H1 (cell line): ENCODE data around the gene UIMC1. TPM values are rescaled to one million over a fixed set of nuclear protein-coding genes. Genes with fewer than 3 reads are reported as not detected.

ENCODE experiments used
- CTCF ChIA-PET: fragments of 300-600 bp; sonication (Branson Sonifier 250); formaldehyde crosslinking; loops from one replicate; lab custom pipeline; 2021; ENCODE audit not compliant: partially characterized antibody; lab: Charles Lee
- POLR2A ChIA-PET: fragments of 300-600 bp; sonication (Branson Sonifier 250); formaldehyde crosslinking; loops from one replicate; lab custom pipeline; 2021; ENCODE audit warnings: inconsistent platforms; ENCODE audit not compliant: partially characterized antibody; lab: Charles Lee
- DNase-seq, 2 experiments: peaks; one replicate each; pipeline versions ENCODE4 v3.0.0 to v3.0.0-alpha.2; 2010 to 2022; ENCODE audit warnings: low spot score in 2 of 2, low read depth in 1 of 2, mixed read lengths in 1 of 2
- FAIRE-seq: peaks from 2 replicates; lab custom pipeline; 2011; peaks lifted over from hg19 to GRCh38; lab: Jason Lieb, UNC
- H2AFZ ChIP-seq: 2 replicates; pipeline ENCODE4 v1.8.1; 2012; ENCODE audit warnings: low read length, inconsistent platforms
- H2AK5ac ChIP-seq: 2 replicates; pipeline ENCODE4 v1.6.1; 2013; ENCODE audit warnings: low read depth, low read length
- H2BK120ac ChIP-seq: replicated peaks from 2 replicates; pipeline ENCODE3; 2013; ENCODE audit warnings: low read depth, low read length, inconsistent platforms
- H2BK12ac ChIP-seq: 2 replicates; pipeline ENCODE4 v1.6.1; 2013; ENCODE audit warnings: low read depth, low read length
- H2BK15ac ChIP-seq: 2 replicates; pipeline ENCODE4 v1.6.1; 2013; ENCODE audit warnings: low read length
- H2BK20ac ChIP-seq: 2 replicates; pipeline ENCODE4 v1.6.1; 2013; ENCODE audit warnings: low read length
- H2BK5ac ChIP-seq: 2 replicates; pipeline ENCODE4 v1.6.1; 2013; ENCODE audit warnings: low read depth, low read length
- H3K14ac ChIP-seq: 2 replicates; pipeline ENCODE4 v1.6.1; 2013; ENCODE audit warnings: inconsistent platforms; ENCODE audit not compliant: insufficient read length
- H3K18ac ChIP-seq: 2 replicates; pipeline ENCODE4 v1.6.1; 2013; ENCODE audit warnings: low read length; ENCODE audit errors: extremely low read depth
- H3K23ac ChIP-seq: 2 replicates; pipeline ENCODE4 v1.6.1; 2013; ENCODE audit warnings: inconsistent platforms; ENCODE audit not compliant: insufficient read length
- H3K23me2 ChIP-seq: 2 replicates; pipeline ENCODE4 v1.6.1; 2013; ENCODE audit warnings: low read depth, low read length
- H3K27ac ChIP-seq: 2 replicates; pipeline ENCODE4 v1.6.1; 2011; ENCODE audit warnings: low read depth, low read length, inconsistent platforms
- H3K27me3 ChIP-seq, 4 experiments: replicated peaks in 1 of 4; 1 replicate in 1 of 4; 2 replicates in 3 of 4; pipeline versions ENCODE4 v1.6.1 to v1.8.1; 2011 to 2013; ENCODE audit warnings: low read length in 3 of 4, mild to moderate bottlenecking in 3 of 4, inconsistent platforms in 2 of 4, mixed read lengths in 2 of 4, moderate library complexity in 1 of 4; ENCODE audit not compliant: control insufficient read depth in 3 of 4, insufficient read depth in 3 of 4; ENCODE audit errors: extremely low read depth in 1 of 4
- H3K36me3 ChIP-seq, 4 experiments: 2 replicates each; pipeline versions ENCODE4 v1.6.1 to v1.8.1; 2011 to 2013; ENCODE audit warnings: mild to moderate bottlenecking in 4 of 4, low read length in 3 of 4, moderate library complexity in 2 of 4, control low read depth in 1 of 4, inconsistent platforms in 1 of 4; ENCODE audit not compliant: insufficient read depth in 4 of 4, control insufficient read depth in 2 of 4
- H3K4ac ChIP-seq: replicated peaks from 2 replicates; pipeline ENCODE3; 2013; ENCODE audit warnings: low read length, low read depth, mixed read lengths, inconsistent platforms; ENCODE audit not compliant: insufficient read length
- H3K4me1 ChIP-seq, 4 experiments: replicated peaks in 1 of 4; 1 replicate in 1 of 4; 2 replicates in 3 of 4; pipeline versions ENCODE4 v1.6.1 to v1.8.1; 2011 to 2013; ENCODE audit warnings: low read length in 3 of 4, inconsistent platforms in 2 of 4, mixed read lengths in 1 of 4; ENCODE audit not compliant: insufficient read depth in 4 of 4, control insufficient read depth in 3 of 4
- H3K4me2 ChIP-seq, 2 experiments: 2 replicates each; pipeline versions ENCODE4 v1.6.1 to v1.8.1; 2011 to 2013; ENCODE audit warnings: low read depth in 2 of 2, low read length in 2 of 2, control low read depth in 1 of 2, inconsistent platforms in 1 of 2, mild to moderate bottlenecking in 1 of 2; ENCODE audit not compliant: insufficient read depth in 1 of 2
- H3K4me3 ChIP-seq, 4 experiments: fragments of 200-600, 300-600 bp in 1 of 4; sonication (generic), shearing (Covaris generic), sonication (Bioruptor Twin) in 1 of 4; 2 replicates each; pipeline versions ENCODE4 v1.5.1 to v1.8.1; 2011 to 2016; ENCODE audit warnings: low read length in 4 of 4, low read depth in 3 of 4, control low read depth in 2 of 4, inconsistent platforms in 2 of 4, mild to moderate bottlenecking in 2 of 4, mixed read lengths in 1 of 4, moderate library complexity in 1 of 4; ENCODE audit not compliant: insufficient read depth in 2 of 4; ENCODE audit errors: extremely low read depth in 1 of 4
- H3K56ac ChIP-seq: replicated peaks from 2 replicates; pipeline ENCODE3; 2013; ENCODE audit warnings: low read depth, mild to moderate bottlenecking, mixed read lengths, low read length, inconsistent platforms; ENCODE audit not compliant: insufficient read length
- H3K79me1 ChIP-seq: 2 replicates; pipeline ENCODE4 v1.6.1; 2013; ENCODE audit warnings: low read depth, low read length, control low read depth
- H3K79me2 ChIP-seq, 2 experiments: 2 replicates each; pipeline versions ENCODE4 v1.6.1 to v1.8.1; 2012 to 2013; ENCODE audit warnings: low read length in 2 of 2, mild to moderate bottlenecking in 2 of 2, inconsistent platforms in 1 of 2; ENCODE audit not compliant: insufficient read depth in 2 of 2, control insufficient read depth in 1 of 2
- H3K9ac ChIP-seq, 4 experiments: replicated peaks in 1 of 4; 1 replicate in 1 of 4; 2 replicates in 3 of 4; pipeline versions ENCODE4 v1.6.1 to v1.8.1; 2011 to 2013; ENCODE audit warnings: low read depth in 3 of 4, low read length in 3 of 4, control low read depth in 2 of 4, mild to moderate bottlenecking in 2 of 4, moderate library complexity in 2 of 4, inconsistent platforms in 1 of 4; ENCODE audit errors: extremely low read depth in 1 of 4
- H3K9me3 ChIP-seq, 2 experiments: 2 replicates each; pipeline versions ENCODE4 v1.6.1 to v1.8.1; 2012 to 2013; ENCODE audit warnings: mild to moderate bottlenecking in 2 of 2, moderate library complexity in 2 of 2, control low read depth in 1 of 2, inconsistent platforms in 1 of 2, low read depth in 1 of 2, low read length in 1 of 2, mixed read lengths in 1 of 2; ENCODE audit not compliant: insufficient read depth in 2 of 2
- H4K20me1 ChIP-seq, 2 experiments: replicated peaks in 1 of 2; 2 replicates each; pipeline versions ENCODE3 to v1.8.1; 2011 to 2013; ENCODE audit warnings: inconsistent platforms in 2 of 2, low read length in 2 of 2, mild to moderate bottlenecking in 1 of 2; ENCODE audit not compliant: insufficient read depth in 2 of 2, control insufficient read depth in 1 of 2
- H4K5ac ChIP-seq: 2 replicates; pipeline ENCODE4 v1.6.1; 2013; ENCODE audit warnings: low read length, low read depth, mixed read lengths, inconsistent platforms; ENCODE audit not compliant: insufficient read length
- H4K8ac ChIP-seq: 2 replicates; pipeline ENCODE4 v1.8.0; 2013; ENCODE audit warnings: mild to moderate bottlenecking, moderate library complexity, low read length, inconsistent platforms; ENCODE audit not compliant: insufficient read depth; ENCODE audit errors: extremely low read depth
- H4K91ac ChIP-seq: replicated peaks from 2 replicates; pipeline ENCODE3; 2013; ENCODE audit warnings: low read length, mixed read lengths, inconsistent platforms; ENCODE audit not compliant: insufficient read length
- RAD21 ChIP-seq, 2 experiments: IDR thresholded peaks in 1 of 2; conservative IDR thresholded peaks in 1 of 2; 2 replicates each; pipeline ENCODE4 v1.6.1; 2011; ENCODE audit warnings: low read depth in 2 of 2, low read length in 2 of 2, improper control_type of control experiment in 1 of 2, inconsistent platforms in 1 of 2, mild to moderate bottlenecking in 1 of 2, moderate library complexity in 1 of 2
- WGBS, 2 experiments: shearing (Covaris generic) in 1 of 2; methylation state at CpG; one replicate each; pipeline versions ENCODE4 v1.1.6 to v1.1.7; 2013 to 2015; ENCODE audit warnings: low lambda C conversion rate in 2 of 2, mixed read lengths in 2 of 2, inconsistent platforms in 1 of 2, low coverage in 1 of 2, missing lambda C conversion rate in 1 of 2; ENCODE audit not compliant: insufficient replicate concordance in 2 of 2, insufficient coverage in 1 of 2, insufficient read length in 1 of 2; ENCODE audit errors: extremely low coverage in 1 of 2, missing lambda C conversion rate in 1 of 2; 5-methylcytosine and 5-hydroxymethylcytosine counted together
- polyA plus RNA-seq, 7 experiments: library from polyadenylated mRNA; depleted of rRNA in 3 of 7; stranded (reverse) in 5 of 7; unstranded in 2 of 7; fragments of >200 nt in 5 of 7; fragments of 200-250 nt in 2 of 7; gene quantifications; 1 replicate in 5 of 7; 2 replicates in 1 of 7; 4 replicates in 1 of 7; pipeline versions ENCODE4 v1.2.1 to v1.2.3, GENCODE V29; 2011 to 2013; ENCODE audit warnings: missing spikeins in 2 of 7, mixed read lengths in 2 of 7
- total RNA-seq: library from RNA; stranded (reverse); fragmentation: NEBNext Ultra II Directional; extraction: Animal tissue kit (Norgen Biotek cat#: 25700); gene quantifications from 2 replicates; pipeline ENCODE4 v1.2.1, GENCODE V29; 2021

Gene UIMC1
- total and polyA plus RNA-seq, 2 of the 8 experiments (the other 6 are each of a cell fraction or from before 2014, with no cell fraction given) = 12.8 to 43.7 TPM

GRCh38 chr5:176895831-176896230 lies 110.7 kb downstream of the UIMC1 start:
- no peaks in the 10 kb centered on the region for H3K23me2 ChIP-seq
- DNase-seq = no peak
- H2BK15ac ChIP-seq = no peak overlapping the region
- H3K27me3 ChIP-seq = no peaks in the 10 kb centered on the region
- H3K18ac ChIP-seq = no peak overlapping the region
- no peak overlapping the region for H3K4me2 ChIP-seq
- no peak overlapping the region for H3K14ac ChIP-seq
- H4K20me1 ChIP-seq = no peaks in the 10 kb centered on the region
- no peaks in the 10 kb centered on the region for H3K79me2 ChIP-seq
- no peak overlapping the region for H2AK5ac ChIP-seq
- H4K5ac ChIP-seq = no peak overlapping the region
- POLR2A ChIA-PET = no interaction called here
- 87% methylated on average over 4 of the region's 4 CpGs; no CpG with 5 or more reads in 1 of the 2 experiments for WGBS, 2 experiments
- peaks cover 0 to 6% (median 3%) of the 10 kb centered on the region in 4 experiments; a peak in 5 of 7 replicates for H3K4me1 ChIP-seq
- no peaks in the 10 kb centered on the region for H3K79me1 ChIP-seq
- no peak overlapping the region for H2BK5ac ChIP-seq
- no peaks in the 10 kb centered on the region for H3K36me3 ChIP-seq
- H2BK120ac ChIP-seq = no peak overlapping the region
- H3K23ac ChIP-seq = no peak overlapping the region
- no peak overlapping the region for H2BK20ac ChIP-seq
- H4K8ac ChIP-seq = no peak overlapping the region
- H3K56ac ChIP-seq = no peak overlapping the region
- no peak overlapping the region for H3K4ac ChIP-seq
- no peak overlapping the region for H3K4me3 ChIP-seq
- H3K27ac ChIP-seq = no peak overlapping the region
- FAIRE-seq = no peak
- no peaks in the 10 kb centered on the region for H3K9me3 ChIP-seq
- no peak overlapping the region for H3K9ac ChIP-seq
- no peak overlapping the region for H4K91ac ChIP-seq
- CTCF ChIA-PET = interaction anchor here (0.9 to 4.3 kb wide), 9 partner anchors 9 to 235 kb away, joined by 3 to 21 read pairs (median 4); no protein-coding TSS in a partner anchor
- no peak overlapping the region for H2BK12ac ChIP-seq
- H2AFZ ChIP-seq = no peak overlapping the region
- peak; percentile 3 to 14; a peak in 1 of 4 replicates for TF ChIP-seq RAD21 (IDR thresholded peaks at IDR 0.05 in 1 of 2, conservative IDR thresholded peaks at IDR 0.05 in 1 of 2; ENCODE audit: low read depth in 2 of 2, low read length in 2 of 2)
